ENCODE measurements around the gene MGA.

MGA gene

GRCh38 chr15:41655716-41656115, 4.5 kb upstream of the MGA start:
- Histone ChIP-seq H3K27ac (ENCODE audit: low read depth, low read length) (no peak overlapping the region), H3K4me1 (ENCODE audit: control insufficient read depth, low read length) (peaks cover 12% of the 10 kb centered on the region), H3K36me3 (ENCODE audit: control insufficient read depth, low read length) (no peaks in the 10 kb centered on the region), H3K9me2 (replicated peaks; ENCODE audit: control insufficient read depth, low read length) (no peaks in the 10 kb centered on the region), H4K20me1 (ENCODE audit: control insufficient read depth, insufficient read depth, low read depth, low read length) (no peaks in the 10 kb centered on the region), H3K79me2 (ENCODE audit: control insufficient read depth, low read length) (peaks cover 3% of the 10 kb centered on the region), H3K4me3 (ENCODE audit: low read length) (no peak overlapping the region), H3F3A (ENCODE audit: control insufficient read depth, insufficient read depth) (no peaks in the 10 kb centered on the region; the same call in 1 of the 2 replicates), H3K9me3 (ENCODE audit: control insufficient read depth, insufficient read depth, low read length) (peaks cover 6% of the 10 kb centered on the region; the same call in 1 of the 2 replicates), H3K27me3 (ENCODE audit: control insufficient read depth, low read length) (peaks cover 12% of the 10 kb centered on the region), H3K4me2 (ENCODE audit: low read length) (no peak overlapping the region)
- TF ChIP-seq EZH2phosphoT487 (IDR thresholded peaks at IDR 0.05; ENCODE audit: borderline replicate concordance, low read length): no peak
- no peak for TF ChIP-seq CTCF (IDR thresholded peaks at IDR 0.05; ENCODE audit: low read depth, low read length, poor library complexity, severe bottlenecking)

- Histone ChIP-seq H3K79me2 (ENCODE audit: control insufficient read depth, low read length) (peaks cover 8% of the 10 kb centered on the region), H3K4me3 (ENCODE audit: low read length) (no peak overlapping the region), H3K9me2 (replicated peaks; ENCODE audit: control insufficient read depth, low read length) (no peaks in the 10 kb centered on the region), H3K27ac (ENCODE audit: low read depth, low read length) (no peak overlapping the region), H3K36me3 (ENCODE audit: control insufficient read depth, low read length) (0 out of 2 replicates have a peak, but pooled peaks cover under 1% of the 10 kb centered on the region), H3K4me2 (ENCODE audit: low read length) (no peak overlapping the region), H3K27me3 (ENCODE audit: control insufficient read depth, low read length) (peaks cover 12% of the 10 kb centered on the region), H3K4me1 (ENCODE audit: control insufficient read depth, low read length) (peaks cover 17% of the 10 kb centered on the region), H3K9me3 (ENCODE audit: control insufficient read depth, insufficient read depth, low read length) (peaks cover 6% of the 10 kb centered on the region; the same call in 1 of the 2 replicates), H3F3A (ENCODE audit: control insufficient read depth, insufficient read depth) (no peaks in the 10 kb centered on the region; the same call in 1 of the 2 replicates), H4K20me1 (ENCODE audit: control insufficient read depth, insufficient read depth, low read depth, low read length) (no peaks in the 10 kb centered on the region)
- no peak for TF ChIP-seq EZH2phosphoT487 (IDR thresholded peaks at IDR 0.05; ENCODE audit: borderline replicate concordance, low read length)
- TF ChIP-seq CTCF (IDR thresholded peaks at IDR 0.05; ENCODE audit: low read depth, low read length, poor library complexity, severe bottlenecking): no peak
Measured at GRCh38 chr15:41656188-41656587, 4.0 kb upstream of the MGA start.

- 0 out of 2 replicates have a peak, but pooled peaks cover 3% of the 10 kb centered on the region for H4K20me1 ChIP-seq (ENCODE audit: control insufficient read depth, insufficient read depth, low read depth, low read length)
- 0 out of 2 replicates have a peak, but pooled peaks cover 4% of the 10 kb centered on the region for H3K36me3 ChIP-seq (ENCODE audit: control insufficient read depth, low read length)
- H3K4me3 ChIP-seq (ENCODE audit: low read length): no peak overlapping the region
- H3K9me3 ChIP-seq (ENCODE audit: control insufficient read depth, insufficient read depth, low read length): peaks cover 6% of the 10 kb centered on the region; the same call in 1 of the 2 replicates
- TF ChIP-seq CTCF (IDR thresholded peaks at IDR 0.05; ENCODE audit: low read depth, low read length, poor library complexity, severe bottlenecking): no peak
- no peak for TF ChIP-seq EZH2phosphoT487 (IDR thresholded peaks at IDR 0.05; ENCODE audit: borderline replicate concordance, low read length)
- H3K79me2 ChIP-seq (ENCODE audit: control insufficient read depth, low read length): peaks cover 33% of the 10 kb centered on the region
- no peaks in the 10 kb centered on the region for H3K9me2 ChIP-seq (replicated peaks; ENCODE audit: control insufficient read depth, low read length)
- no peak overlapping the region for H3K27ac ChIP-seq (ENCODE audit: low read depth, low read length)
- no peak overlapping the region for H3K4me2 ChIP-seq (ENCODE audit: low read length)
- H3F3A ChIP-seq (ENCODE audit: control insufficient read depth, insufficient read depth): no peaks in the 10 kb centered on the region; the same call in 1 of the 2 replicates
- H3K4me1 ChIP-seq (ENCODE audit: control insufficient read depth, low read length): peaks cover 40% of the 10 kb centered on the region
- peaks cover 12% of the 10 kb centered on the region for H3K27me3 ChIP-seq (ENCODE audit: control insufficient read depth, low read length)
Measured at GRCh38 chr15:41658689-41659088, 1.5 kb upstream of the MGA start.

Data from DOHH2 (cell line).